HepG2 (cell line): ENCODE measurements around the gene ZBTB7C. TPM values are rescaled to one million over a fixed set of nuclear protein-coding genes. Genes with fewer than 3 reads are reported as not detected.

ENCODE experiments used
- ATAC-seq: fragments of 200-7000 bp; cut with Tn5 transposase; 3 replicates; pipeline ENCODE4 v1.9.1; 2020; ENCODE audit warnings: mild to moderate bottlenecking, moderate library complexity
- BruUV-seq: library from RNA; stranded (reverse); fragments of 400-500 nt; replicated peaks from 2 replicates; lab custom pipeline; 2021; lab: Mats Ljungman, UMichigan
- CTCF ChIA-PET: fragments of 300-600 bp; formaldehyde crosslinking; extraction: SDS; loops from one replicate; lab custom pipeline; 2021; ENCODE audit warnings: low total read pairs, inconsistent platforms, low intra/inter-chr PET ratio; lab: Yijun Ruan, JAX
- POLR2A ChIA-PET: fragments of 350-600 bp; sonication (Branson Sonifier 250); formaldehyde crosslinking; loops from one replicate; lab custom pipeline; 2020; ENCODE audit warnings: antibody characterized with exemption, inconsistent platforms; lab: Yijun Ruan, JAX
- DNase-seq: peaks from one replicate; pipeline ENCODE4 v3.0.0-alpha.2; 2015; ENCODE audit warnings: low spot score
- FAIRE-seq: peaks from 3 replicates; lab custom pipeline; 2011; peaks lifted over from hg19 to GRCh38; lab: Jason Lieb, UNC
- H2AFZ ChIP-seq: one replicate; pipeline ENCODE4 v1.6.1; 2011; ENCODE audit warnings: low read length, inconsistent platforms
- H3K27ac ChIP-seq: fragments of 300-600 bp; 3 replicates; pipeline ENCODE4 v1.8.0; 2011; ENCODE audit warnings: mixed run types, mild to moderate bottlenecking, mixed read lengths, low read length, inconsistent platforms; ENCODE audit not compliant: insufficient read depth; ENCODE audit errors: extremely low read length
- H3K27me3 ChIP-seq, 2 experiments: fragments of 200-600 bp in 1 of 2; 2 replicates in 1 of 2; 3 replicates in 1 of 2; pipeline versions ENCODE4 v1.6.0 to v1.8.0; 2011; ENCODE audit warnings: low read length in 2 of 2, mild to moderate bottlenecking in 2 of 2, moderate library complexity in 2 of 2, inconsistent platforms in 1 of 2; ENCODE audit not compliant: insufficient read depth in 2 of 2, control insufficient read depth in 1 of 2
- H3K36me3 ChIP-seq, 2 experiments: fragments of 200-600 bp in 1 of 2; replicated peaks in 1 of 2; 2 replicates in 1 of 2; 3 replicates in 1 of 2; pipeline versions ENCODE4 v1.5.1 to v1.8.0; 2011; ENCODE audit warnings: low read length in 2 of 2, inconsistent platforms in 1 of 2; ENCODE audit not compliant: insufficient read depth in 2 of 2, control insufficient read depth in 1 of 2
- H3K4me1 ChIP-seq: 2 replicates; pipeline ENCODE4 v1.5.1; 2012; ENCODE audit warnings: low read length, inconsistent platforms; ENCODE audit not compliant: insufficient read depth
- H3K4me2 ChIP-seq: 2 replicates; pipeline ENCODE4 v1.6.0; 2011; ENCODE audit warnings: low read depth, low read length, inconsistent platforms
- H3K4me3 ChIP-seq, 3 experiments: fragments of 200-600 bp in 1 of 3; sonication (generic), shearing (Covaris generic) in 1 of 3; replicated peaks in 1 of 3; 2 replicates each; pipeline ENCODE4 v1.5.1; 2011 to 2016; ENCODE audit warnings: low read length in 3 of 3, inconsistent platforms in 2 of 3, low read depth in 2 of 3, mild to moderate bottlenecking in 2 of 3, control low read depth in 1 of 3, mixed read lengths in 1 of 3; ENCODE audit not compliant: insufficient read depth in 1 of 3
- H3K79me2 ChIP-seq: one replicate; pipeline ENCODE4 v1.6.1; 2011; ENCODE audit warnings: low read length, inconsistent platforms; ENCODE audit not compliant: insufficient read depth
- H3K9ac ChIP-seq: 2 replicates; pipeline ENCODE4 v1.6.0; 2011; ENCODE audit warnings: mild to moderate bottlenecking, low read depth, low read length, inconsistent platforms; ENCODE audit not compliant: insufficient read depth
- H3K9me3 ChIP-seq: 2 replicates; pipeline ENCODE4 v1.5.1; 2012; ENCODE audit warnings: mild to moderate bottlenecking, low read length
- H4K20me1 ChIP-seq: 2 replicates; pipeline ENCODE4 v1.6.0; 2011; ENCODE audit warnings: inconsistent platforms, mild to moderate bottlenecking, low read length, moderate library complexity; ENCODE audit not compliant: insufficient read depth
- FLYWCH1 ChIP-seq: sonication (generic); formaldehyde crosslinking; IDR thresholded peaks from 2 replicates; pipeline ENCODE4 v1.8.1; 2023; ENCODE audit warnings: mild to moderate bottlenecking, missing genetic modification reagents
- KAT8 ChIP-seq: IDR thresholded peaks from 2 replicates; pipeline ENCODE4 v1.6.1; 2016; ENCODE audit warnings: missing genetic modification reagents, missing compliant biosample characterization
- NFE2L2 ChIP-seq: fragments of 150-350 bp; IDR thresholded peaks from 2 replicates; pipeline ENCODE4 v1.6.1; 2014; ENCODE audit warnings: low read length
- TCF7L2 ChIP-seq: IDR thresholded peaks from 2 replicates; pipeline ENCODE4 v1.6.1; 2011; ENCODE audit warnings: mild to moderate bottlenecking, low read depth, low read length, moderate library complexity
- ZNF446 ChIP-seq: sonication (generic); formaldehyde crosslinking; IDR thresholded peaks from 2 replicates; pipeline ENCODE4 v1.5.0; 2020; ENCODE audit warnings: mild to moderate bottlenecking, missing genetic modification reagents
- WGBS: methylation state at CpG from one replicate; pipeline ENCODE4 v1.1.6; 2017; ENCODE audit warnings: low lambda C conversion rate; 5-methylcytosine and 5-hydroxymethylcytosine counted together
- in situ Hi-C: cut with HindIII; loops from 2 replicates; pipeline ENCODE4 v1.10.0; 2017; ENCODE audit warnings: low pct_unique_long_range_greater_than_20kb; ENCODE audit not compliant: extremely low pct_ligation_motif_present
- intact Hi-C: fragments of 100-400 bp; cut with micrococcal nuclease; formaldehyde crosslinking; loops from one replicate; pipeline ENCODE4 v1.10.0; 2022; ENCODE audit not compliant: unreplicated experiment
- polyA plus RNA-seq, 8 experiments: library from polyadenylated mRNA; depleted of rRNA in 3 of 8; stranded (reverse) in 7 of 8; unstranded in 1 of 8; fragments of >200 nt; fragmentation: Illumina TruSeq in 4 of 8; extraction: Trizol in 4 of 8; gene quantifications; 2 replicates each; pipeline versions ENCODE4 v1.2.1 to v1.2.3, GENCODE V29; 2011 to 2016; ENCODE audit warnings: low read depth in 4 of 8, missing spikeins in 1 of 8, mixed read lengths in 1 of 8; ENCODE audit not compliant: insufficient read depth in 1 of 8
- total RNA-seq, 5 experiments: library from RNA; depleted of rRNA; stranded (reverse); fragments of >200 nt; fragmentation: Illumina TruSeq; extraction: Trizol; gene quantifications; 2 replicates each; pipeline ENCODE4 v1.2.3, GENCODE V29; 2016; ENCODE audit warnings: low read depth in 1 of 5

The ZBTB7C gene
- total and polyA plus RNA-seq, 2 of the 13 experiments (the other 11 are each of a cell fraction or from before 2014, with no cell fraction given): 0.01 to 0.04 TPM

DNA sequence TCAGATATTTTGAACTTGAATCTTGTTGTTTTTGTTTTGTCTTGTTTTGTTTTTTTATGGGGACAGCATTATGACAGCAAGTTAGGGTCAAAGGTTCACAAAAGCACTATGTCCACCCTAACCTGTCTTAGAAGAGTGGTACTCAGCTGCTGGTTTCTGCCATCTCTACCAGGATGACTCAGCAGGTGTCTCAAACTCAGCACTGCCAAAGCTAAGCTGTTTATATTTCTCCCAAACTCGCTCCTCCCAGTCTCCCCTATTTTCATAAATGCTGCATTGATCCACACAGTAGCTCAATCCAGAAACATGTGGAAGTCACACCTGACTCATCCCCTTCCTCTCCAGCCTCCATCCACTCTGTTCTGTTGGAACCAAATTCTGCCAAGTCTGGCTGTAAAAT lies 134.9 kb downstream of the ZBTB7C start:
- H3K4me2 ChIP-seq: no peak overlapping the region
- no peak overlapping the region for H3K9ac ChIP-seq
- no peak for ATAC-seq
- H3K4me1 ChIP-seq: no peaks in the 10 kb centered on the region
- no peak overlapping the region for H2AFZ ChIP-seq
- BruUV-seq: no TSS peak
- H3K4me3 ChIP-seq: no peak overlapping the region
- no peak overlapping the region for H3K27ac ChIP-seq
- no peak for DNase-seq
- in situ Hi-C loops: no loop called here
- no peaks in the 10 kb centered on the region for H3K27me3 ChIP-seq
- ChIA-PET POLR2A (no interaction called here), CTCF (no interaction called here)
- H3K9me3 ChIP-seq: no peaks in the 10 kb centered on the region
- no peak for TF ChIP-seq KAT8 (CRISPR knock-in tag)
- no peak for TF ChIP-seq TCF7L2
- no peak for TF ChIP-seq FLYWCH1 (CRISPR knock-in tag)
- peak; percentile 12; the same call in 1 of the 2 replicates for TF ChIP-seq NFE2L2
- 27% methylated on average over 1 of the region's 1 CpG for WGBS
- H4K20me1 ChIP-seq: no peaks in the 10 kb centered on the region
- no peaks in the 10 kb centered on the region for H3K79me2 ChIP-seq
- intact Hi-C loops: no loop called here
- H3K36me3 ChIP-seq: no peaks in the 10 kb centered on the region
- FAIRE-seq: no peak

GRCh38 chr18:48270929-48271328 lies 138.3 kb downstream of the ZBTB7C start:
- no peak overlapping the region for H3K27ac ChIP-seq
- no peak for TF ChIP-seq ZNF446
- H4K20me1 ChIP-seq: no peaks in the 10 kb centered on the region
- H3K4me3 ChIP-seq: no peak overlapping the region
- H3K9ac ChIP-seq: no peak overlapping the region
- ChIA-PET CTCF (no interaction called here), POLR2A (no interaction called here)
- WGBS: 6% methylated on average over 1 of the region's 1 CpG
- intact Hi-C loops: no loop called here
- no peaks in the 10 kb centered on the region for H3K36me3 ChIP-seq
- ATAC-seq (no peak), DNase-seq (no peak), FAIRE-seq (no peak)
- no peaks in the 10 kb centered on the region for H3K27me3 ChIP-seq
- H2AFZ ChIP-seq: no peak overlapping the region
- in situ Hi-C loops: no loop called here
- no peaks in the 10 kb centered on the region for H3K4me1 ChIP-seq
- no peak overlapping the region for H3K4me2 ChIP-seq
- no peaks in the 10 kb centered on the region for H3K79me2 ChIP-seq
- H3K9me3 ChIP-seq: no peaks in the 10 kb centered on the region
- no TSS peak for BruUV-seq
